Activated CD4-positive, CD25-positive, alpha-beta regulatory T cell treated with anti-CD3 and anti-CD28 coated beads, Interleukin-2, amount 50 U/mL, for 16 hours (primary cell): ENCODE results near the gene ATP6AP1.
"Not testable (repeated sequence)": the region's sequence is repeated elsewhere in the genome, so short reads cannot be mapped to it uniquely, and the experiment has no call there.

Experiments used
- DNase-seq: peaks from one replicate; pipeline ENCODE4 v3.0.0-alpha.2; 2020; ENCODE audit warnings: low read depth, low spot score

ATP6AP1 gene

GRCh38 chrX:154399527-154400368 lies 28.7 kb upstream of the ATP6AP1 start:
- no peak for DNase-seq

GRCh38 chrX:154400369-154400817 lies 28.1 kb upstream of the ATP6AP1 start:
- not testable (repeated sequence) for DNase-seq

- no peak for DNase-seq
Observed at GRCh38 chrX:154401045-154401799, 27.3 kb upstream of the ATP6AP1 start.

DNA sequence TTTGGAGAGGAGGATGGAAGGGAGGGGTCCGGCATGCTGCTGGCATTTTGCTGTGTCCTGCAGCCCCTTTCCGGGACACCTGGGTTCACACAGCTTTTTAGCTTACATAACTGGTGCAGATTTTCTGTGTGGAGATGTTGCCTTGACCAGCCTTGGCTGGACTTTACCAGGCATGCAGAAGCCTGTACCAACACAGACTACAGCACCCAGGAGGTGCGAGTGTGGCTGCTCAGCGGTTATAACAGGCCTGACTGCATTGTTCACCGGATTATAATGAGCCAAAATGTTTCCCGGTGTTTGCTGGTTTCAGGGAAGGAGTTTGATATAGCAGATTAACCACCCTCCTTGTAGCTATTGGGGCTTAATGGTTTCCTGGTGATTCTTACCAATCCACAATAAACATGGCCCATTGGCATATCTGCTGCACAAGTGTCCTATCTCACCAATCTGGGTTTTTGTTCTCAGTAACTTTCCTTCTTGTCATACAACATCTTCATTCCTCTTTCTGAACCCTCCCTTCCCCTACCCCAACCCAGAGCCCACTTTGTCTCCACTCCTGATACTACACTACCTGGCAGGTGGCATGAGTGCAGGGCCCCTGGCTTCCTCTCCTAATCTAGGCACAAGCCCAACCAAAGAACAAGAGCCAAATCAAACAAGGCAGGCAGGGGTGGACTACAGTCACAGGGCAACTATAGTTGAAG lies 26.4 kb upstream of the ATP6AP1 start:
- no peak for DNase-seq

DNA sequence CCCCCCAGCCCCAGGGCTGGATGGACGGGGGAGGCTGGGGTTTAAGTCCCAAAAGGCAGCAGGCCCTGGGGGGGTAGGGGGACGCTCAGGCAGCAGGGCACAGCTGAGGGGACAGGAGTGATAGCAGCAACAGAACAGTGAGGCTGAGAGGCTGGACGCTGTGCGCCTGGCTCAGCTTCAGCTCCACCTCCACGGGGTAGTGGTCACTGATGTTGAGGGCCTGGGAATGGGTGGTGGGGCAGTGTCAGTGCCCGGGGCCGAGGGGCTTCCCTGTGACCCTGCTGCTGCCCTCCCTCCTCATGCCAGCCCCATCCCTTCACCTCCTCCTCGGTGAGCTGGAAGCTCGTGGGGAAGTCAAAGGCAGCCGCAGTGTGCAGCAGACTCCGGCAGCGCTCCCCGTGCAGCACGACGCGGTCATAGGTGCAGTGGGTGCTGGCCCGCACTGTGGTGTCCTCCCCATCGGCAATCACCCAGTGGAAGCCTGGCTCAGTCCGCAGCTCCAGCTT lies 25.8 kb upstream of the ATP6AP1 start:
- no peak for DNase-seq

- no peak for DNase-seq
Observed at GRCh38 chrX:154403192-154403591, 25.3 kb upstream of the ATP6AP1 start.

DNA sequence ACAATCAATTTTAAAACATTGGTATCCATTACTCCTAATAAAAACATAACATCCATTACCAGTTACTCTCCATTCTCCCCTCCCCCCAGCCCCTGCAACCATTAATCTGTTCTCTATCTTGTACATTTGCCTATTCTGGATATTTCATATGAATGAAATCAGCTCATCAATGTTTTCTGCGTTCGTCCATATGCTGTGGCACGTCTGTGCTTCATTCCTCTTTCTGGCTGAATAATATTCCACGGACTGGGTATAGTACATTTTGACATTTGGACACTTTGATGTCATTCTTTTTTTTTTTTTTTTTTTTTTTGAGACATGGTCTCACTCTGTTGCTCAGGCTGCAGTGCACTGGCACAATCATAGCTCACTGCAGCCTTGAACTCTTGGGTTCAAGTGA lies 24.6 kb upstream of the ATP6AP1 start:
- no peak for DNase-seq

- DNase-seq, result no peak
Observed at GRCh38 chrX:154404625-154405192, 23.8 kb upstream of the ATP6AP1 start.

DNA sequence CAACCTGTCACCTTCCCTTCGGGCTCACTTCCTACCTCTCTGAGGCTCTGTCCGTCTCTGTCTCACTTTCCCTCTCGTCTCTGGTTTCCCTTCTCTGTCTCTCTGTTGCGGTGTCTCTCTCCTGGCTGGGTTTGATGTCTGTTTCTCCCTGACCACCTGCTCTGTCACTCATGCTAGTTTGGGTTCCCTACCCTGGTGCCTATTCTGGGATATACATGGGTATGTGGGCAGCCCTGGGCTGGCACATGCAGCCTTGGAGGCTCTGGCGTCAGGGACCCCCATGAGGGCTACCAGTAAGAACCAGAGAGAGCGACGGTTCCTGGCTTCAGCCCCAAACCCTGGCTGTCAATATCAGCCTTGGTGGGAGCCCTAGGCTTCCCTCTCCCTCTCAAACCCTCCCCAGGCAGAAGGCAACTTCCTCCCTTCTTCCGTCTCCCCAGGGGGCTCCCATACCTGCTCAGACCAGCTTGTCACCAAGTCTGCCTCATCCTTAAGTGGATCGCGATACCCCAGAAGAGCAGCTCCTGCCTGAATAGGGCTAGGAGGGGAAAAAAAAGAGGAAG lies 19.7 kb upstream of the ATP6AP1 start:
- no peak for DNase-seq

GRCh38 chrX:154409222-154409871 lies 19.1 kb upstream of the ATP6AP1 start, which contains the start of gene DNASE1L1:
DNASE1L1 (minus strand) TSS chrX:154409254; CDS start chrX:154405568, 3,686 bp downstream.
- DNase-seq, result no peak

DNA sequence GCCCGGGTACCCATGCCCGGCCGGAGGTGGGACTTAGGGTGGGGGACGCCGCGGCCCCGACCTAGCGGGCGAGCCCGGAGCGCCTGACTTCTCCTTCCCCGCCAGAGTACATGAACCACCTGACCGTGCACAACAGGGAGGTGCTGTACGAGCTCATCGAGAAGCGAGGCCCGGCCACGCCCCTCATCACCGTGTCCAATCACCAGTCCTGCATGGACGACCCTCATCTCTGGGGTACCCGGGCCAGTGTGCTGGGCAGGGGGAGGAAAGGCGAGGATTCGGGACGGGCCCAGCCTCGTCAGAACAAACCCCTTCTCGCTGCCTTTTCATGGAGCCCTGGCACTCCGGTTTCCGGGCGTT lies 16.5 kb upstream of the ATP6AP1 start:
- no peak for DNase-seq

- no peak for DNase-seq
Observed at GRCh38 chrX:154412468-154412867, 16.0 kb upstream of the ATP6AP1 start.

DNA sequence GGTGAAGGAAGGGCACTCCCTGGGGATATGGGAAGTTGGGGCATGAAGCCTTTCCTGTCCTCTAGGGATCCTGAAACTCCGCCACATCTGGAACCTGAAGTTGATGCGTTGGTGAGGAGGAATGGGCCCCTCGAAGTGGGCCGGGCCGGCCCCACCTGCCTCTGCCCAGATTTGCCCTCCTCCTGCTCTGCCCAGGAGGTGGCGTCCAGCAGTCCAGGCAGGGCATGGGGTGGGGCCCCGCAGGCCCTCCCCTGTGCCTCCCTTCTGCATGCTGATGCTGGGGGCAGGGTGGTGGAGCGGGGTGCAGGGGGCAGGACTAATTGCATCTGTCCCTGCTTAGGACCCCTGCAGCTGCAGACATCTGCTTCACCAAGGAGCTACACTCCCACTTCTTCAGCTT lies 15.3 kb upstream of the ATP6AP1 start:
- DNase-seq, result no peak

DNA sequence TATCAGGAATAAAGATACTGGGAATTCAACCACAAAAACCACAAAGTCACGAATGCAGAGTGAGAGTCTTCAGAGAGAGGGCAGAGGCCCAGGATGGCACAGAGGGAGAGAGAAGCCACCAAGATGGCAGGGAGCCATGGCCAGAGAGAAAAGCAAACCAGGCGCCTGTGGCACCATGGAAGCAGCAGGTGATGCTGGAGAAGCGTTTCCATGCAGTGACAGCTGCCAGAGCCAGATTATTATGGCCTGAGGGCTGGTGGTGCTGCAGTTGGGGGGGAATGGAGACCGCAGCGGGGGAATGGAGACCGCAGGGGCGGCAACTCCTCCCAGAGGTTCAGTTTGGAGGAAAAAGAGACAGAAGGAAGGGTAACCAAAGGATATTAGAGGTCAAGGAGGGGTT lies 11.3 kb upstream of the ATP6AP1 start:
- no peak for DNase-seq

DNA sequence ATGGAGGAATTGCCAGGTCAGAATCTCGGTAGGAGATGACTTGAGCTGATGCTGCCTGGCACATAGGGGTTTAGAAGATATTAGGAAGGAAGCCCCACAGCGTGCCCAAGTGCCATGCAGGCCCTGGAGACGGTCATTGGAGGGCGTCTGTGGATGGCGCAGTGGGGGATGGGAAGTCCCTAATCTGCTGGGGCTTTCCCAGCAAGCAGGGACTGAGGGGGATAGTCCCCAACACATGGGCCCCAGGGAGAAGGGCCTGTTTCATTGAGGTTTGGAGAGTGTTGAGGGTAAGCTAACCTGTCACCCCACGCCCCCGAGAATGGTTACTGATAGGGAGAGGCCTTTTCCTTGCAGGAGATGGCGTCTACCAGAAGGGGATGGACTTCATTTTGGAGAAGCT lies 9.3 kb upstream of the ATP6AP1 start:
- DNase-seq, result no peak

DNA sequence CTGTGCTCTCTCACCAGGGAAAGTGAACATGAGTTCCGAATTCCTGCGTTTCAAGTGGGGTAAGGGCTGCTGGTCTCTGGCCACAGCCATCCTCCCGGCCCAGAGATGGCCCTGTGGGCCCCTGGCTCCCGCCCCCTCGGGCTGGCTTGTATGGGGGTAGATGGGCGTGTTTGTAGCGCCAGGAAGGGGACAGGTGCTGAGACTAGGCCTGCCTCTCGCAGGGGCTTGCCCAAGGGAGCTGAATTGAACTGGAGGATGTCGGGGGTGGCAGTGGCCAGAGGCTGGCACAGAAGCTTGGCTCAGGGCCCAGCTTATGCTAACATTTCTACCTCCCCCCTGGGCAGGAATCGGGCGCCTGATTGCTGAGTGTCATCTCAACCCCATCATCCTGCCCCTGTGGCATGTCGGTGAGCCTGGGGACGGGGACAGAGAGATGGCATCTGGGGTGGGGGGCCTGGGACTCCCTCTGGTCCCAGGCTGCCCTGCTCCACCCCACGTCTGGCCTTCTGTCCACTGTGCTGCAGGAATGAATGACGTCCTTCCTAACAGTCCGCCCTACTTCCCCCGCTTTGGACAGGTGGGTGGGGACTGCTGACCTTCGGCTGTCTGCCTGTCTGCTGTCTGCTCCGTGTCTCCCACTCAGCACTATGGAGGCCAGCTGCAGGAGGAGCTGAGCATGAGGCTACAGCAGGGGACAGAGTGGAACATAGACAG lies 8.6 kb upstream of the ATP6AP1 start:
- DNase-seq, result no peak

GRCh38 chrX:154420402-154420756 lies 8.1 kb upstream of the ATP6AP1 start:
- DNase-seq, result no peak

DNA sequence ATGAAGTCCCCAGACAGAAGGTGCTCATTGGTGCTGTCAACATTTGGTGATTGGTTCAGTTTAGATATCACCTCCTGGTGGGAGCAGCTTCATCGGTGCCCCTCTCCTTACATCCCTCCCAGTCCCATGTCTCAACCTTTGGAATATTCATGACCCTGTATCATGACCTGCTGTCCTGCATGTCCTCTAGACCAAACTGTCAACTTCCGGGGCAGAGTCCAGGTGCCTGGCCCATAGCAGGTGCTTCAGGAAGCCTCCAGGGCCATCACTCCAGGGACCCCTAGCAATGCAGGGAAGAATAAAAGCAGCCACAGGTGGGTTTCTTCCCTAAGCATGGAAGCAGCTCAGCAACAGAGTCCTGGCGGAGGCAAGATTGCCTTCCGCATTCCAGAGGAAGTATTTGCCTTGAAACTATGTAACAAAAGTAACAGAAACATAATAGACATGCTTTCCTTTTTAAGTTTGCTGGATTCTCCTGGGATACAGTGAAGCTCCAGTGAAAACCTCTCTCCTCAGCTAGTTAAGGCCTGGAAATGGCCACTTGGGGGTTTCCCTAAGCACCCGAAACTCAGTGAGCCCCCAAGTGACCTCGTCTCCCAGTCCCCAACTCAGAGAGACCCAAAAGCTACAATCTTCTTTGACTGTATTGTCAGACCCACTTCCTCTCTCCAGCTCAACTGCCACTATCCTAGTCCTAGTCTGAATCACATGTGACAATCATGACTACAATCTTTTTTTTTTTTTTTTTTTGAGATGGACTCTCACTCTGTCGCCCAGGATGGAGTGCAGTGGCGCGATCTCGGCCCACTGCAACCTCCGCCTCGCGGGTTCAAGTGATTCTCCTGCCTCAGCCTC lies 1.3 kb upstream of the ATP6AP1 start:
- no peak for DNase-seq

DNA sequence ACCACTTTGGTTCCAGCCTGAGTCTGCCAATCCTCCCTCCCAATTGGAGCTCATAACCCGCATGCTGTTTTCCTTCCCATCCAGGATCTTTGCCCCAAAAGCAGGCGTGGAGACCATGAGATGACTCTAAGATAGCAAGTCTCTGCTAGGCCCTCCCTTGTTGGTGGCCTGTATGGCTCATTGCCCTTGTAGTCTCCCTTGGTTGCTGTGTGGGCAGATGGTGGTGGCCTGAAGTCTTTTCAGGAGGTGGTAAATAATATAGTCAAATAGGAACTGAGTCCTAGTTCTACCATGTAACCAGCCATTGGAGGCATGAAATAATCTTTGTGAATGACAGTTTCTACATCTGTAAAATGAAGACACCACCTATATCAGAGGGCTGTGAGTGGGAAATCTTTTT lies 1.2 kb downstream of the ATP6AP1 start:
- no peak for DNase-seq
